PC-9 (cell line): ENCODE measurements around the gene USP48.

Experiments
- CTCF ChIP-seq: fragments of 200-600 bp; sonication (generic); conservative IDR thresholded peaks from 2 replicates; pipeline ENCODE4 v1.6.1; 2017; ENCODE audit warnings: mixed run types, antibody characterized with exemption, mild to moderate bottlenecking, moderate library complexity
- EZH2 ChIP-seq: fragments of 200-600 bp; sonication (generic); IDR thresholded peaks from 2 replicates; pipeline ENCODE4 v1.8.0; 2017; ENCODE audit warnings: antibody characterized with exemption, low read depth

- TF ChIP-seq CTCF (no peak), EZH2 (no peak)
Measured at GRCh38 chr1:21815724-21816321, 32.9 kb upstream of the USP48 start.
